ENCODE results near the gene CDYL2.
"Not testable (repeated sequence)": the region's sequence is repeated elsewhere in the genome, so short reads cannot be mapped to it uniquely, and the experiment has no call there.

Gene CDYL2, protein sequence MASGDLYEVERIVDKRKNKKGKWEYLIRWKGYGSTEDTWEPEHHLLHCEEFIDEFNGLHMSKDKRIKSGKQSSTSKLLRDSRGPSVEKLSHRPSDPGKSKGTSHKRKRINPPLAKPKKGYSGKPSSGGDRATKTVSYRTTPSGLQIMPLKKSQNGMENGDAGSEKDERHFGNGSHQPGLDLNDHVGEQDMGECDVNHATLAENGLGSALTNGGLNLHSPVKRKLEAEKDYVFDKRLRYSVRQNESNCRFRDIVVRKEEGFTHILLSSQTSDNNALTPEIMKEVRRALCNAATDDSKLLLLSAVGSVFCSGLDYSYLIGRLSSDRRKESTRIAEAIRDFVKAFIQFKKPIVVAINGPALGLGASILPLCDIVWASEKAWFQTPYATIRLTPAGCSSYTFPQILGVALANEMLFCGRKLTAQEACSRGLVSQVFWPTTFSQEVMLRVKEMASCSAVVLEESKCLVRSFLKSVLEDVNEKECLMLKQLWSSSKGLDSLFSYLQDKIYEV

DNA sequence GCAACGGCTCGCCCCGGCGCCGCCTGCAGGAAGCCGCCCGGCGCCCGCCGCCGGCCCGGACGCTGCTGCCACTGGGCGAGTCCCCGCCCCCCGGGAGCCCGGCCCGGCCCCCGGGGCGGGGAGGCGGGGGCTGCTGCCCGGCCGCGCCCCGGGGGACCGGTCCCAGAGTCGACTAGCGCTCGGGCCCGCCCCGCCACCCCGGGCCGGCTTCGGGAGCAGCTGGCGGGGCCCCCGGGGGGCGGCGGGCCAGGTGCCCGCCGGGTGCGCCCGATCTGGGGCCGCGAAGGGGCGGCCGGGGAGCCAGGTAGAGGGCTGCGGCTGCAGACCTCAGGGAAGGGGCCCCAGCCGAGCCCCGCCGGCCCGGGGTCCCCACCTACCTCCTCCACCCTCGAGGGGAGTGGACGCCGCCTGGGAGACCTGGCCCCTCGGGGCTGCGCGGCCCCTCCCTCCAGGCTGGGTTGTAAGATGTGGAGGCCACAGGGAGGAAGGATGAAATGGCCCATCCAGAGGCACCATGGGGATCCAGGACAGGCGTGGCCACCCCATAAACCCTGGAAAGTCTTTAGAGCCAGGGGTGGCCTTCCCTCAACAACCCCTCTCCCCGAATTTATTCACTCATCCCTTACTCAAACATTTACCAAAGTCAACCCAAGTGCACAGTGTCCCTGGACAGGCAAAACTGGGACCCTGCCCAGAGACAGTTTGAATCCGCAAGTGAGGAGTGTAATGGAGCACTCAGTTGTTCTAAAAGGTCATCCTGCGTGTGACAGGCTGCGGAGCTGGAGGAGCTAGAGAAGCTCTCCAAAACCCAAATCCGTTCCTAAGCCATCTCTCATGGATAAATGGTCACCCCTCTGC is at the start of gene CDYL2:
TSS of gene CDYL2 (minus strand) at position 73 of the 858 bp plus-strand sequence. CDS start 425 bp downstream, outside the sequence.
- no peak for DNase-seq

DNA sequence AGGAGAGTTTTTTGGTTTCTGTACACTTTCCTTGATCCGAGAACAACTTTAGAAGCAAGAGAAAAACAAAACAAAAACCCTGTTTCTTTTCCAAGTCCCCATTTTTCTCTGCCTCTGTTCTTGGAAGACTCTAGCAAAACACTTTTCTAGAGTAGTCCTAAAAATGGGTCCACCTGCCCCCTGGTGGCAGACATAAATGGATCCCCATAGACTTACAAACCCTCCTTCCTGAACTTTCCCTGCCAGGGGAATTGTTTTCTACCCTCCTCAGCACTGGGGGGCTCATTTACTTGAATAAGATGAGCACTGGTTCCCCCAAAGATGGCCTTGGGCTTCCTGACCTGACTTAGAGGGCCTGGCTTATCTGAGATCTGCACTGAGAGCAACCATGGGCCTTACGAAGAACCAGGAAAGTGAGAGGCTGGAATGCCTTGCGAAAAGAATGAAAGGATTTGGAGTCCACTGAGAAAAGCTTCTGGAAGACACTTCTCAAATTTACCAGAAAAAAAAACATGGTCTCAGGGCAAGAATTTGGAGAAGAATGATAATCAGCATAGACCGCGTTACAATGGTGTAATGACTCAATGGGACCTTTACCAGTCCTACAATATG is 48.0 kb upstream of the CDYL2 start:
- DNase-seq, result no peak

DNA sequence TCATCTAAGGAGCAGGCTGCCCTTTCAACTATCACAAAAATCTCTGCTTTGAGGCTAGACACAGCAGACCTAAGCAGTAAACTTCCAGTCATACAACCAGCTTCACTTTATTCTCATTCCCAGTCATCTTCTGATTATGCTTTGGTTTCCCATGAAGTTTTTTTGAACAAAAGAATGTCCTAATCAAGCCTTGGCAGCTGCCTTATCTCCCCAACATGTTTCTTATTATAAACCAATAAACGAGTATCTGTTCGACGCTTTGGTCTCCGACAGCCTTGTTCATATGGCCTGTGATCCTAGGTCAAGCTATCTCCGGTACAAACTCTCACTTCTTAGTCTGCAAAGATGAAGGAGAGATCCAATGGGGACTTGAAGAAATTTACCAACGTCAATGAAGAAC is 47.4 kb upstream of the CDYL2 start:
- DNase-seq, result no peak

- DNase-seq, result no peak
These were observed 46.4 kb upstream of the CDYL2 start for GRCh38 chr16:80850757-80851156.

DNA sequence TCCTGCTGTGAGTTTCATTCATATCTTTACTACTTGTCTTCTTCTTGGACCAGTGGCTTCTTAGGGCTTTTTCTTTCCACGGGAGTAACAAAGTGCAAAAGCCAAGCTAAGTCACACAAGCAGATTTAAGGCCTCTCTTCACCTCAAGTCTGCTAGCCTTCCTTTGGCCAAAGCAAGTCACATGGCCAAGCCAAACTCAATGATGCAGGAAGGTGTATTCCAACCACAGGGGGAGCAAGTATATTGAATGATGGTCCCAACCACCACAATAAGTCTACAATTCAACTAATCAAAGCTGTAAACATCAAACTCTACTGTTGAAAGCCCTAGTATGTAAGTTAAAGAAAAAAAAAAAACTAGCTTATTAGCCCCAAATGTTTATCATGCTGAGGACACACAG is 44.5 kb upstream of the CDYL2 start:
- DNase-seq, result no peak

DNA sequence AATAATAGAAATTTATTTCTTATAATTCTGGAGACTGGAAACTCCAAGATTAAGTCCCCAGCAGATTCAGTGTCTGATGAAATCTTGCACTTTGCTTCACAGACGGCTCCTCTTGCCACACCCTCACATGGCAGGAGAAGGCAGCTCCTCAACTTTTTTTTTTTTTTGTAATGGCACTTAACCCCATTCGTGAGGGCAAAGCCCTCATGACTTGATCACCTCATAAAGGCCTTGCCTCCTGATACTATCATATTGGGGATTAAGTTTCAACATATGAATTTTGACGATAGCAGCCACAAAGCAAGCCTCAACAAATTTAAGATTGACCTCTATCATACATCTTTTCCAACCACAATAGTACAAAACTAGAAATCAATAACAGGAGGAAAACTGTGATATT is 42.3 kb upstream of the CDYL2 start:
- DNase-seq, result no peak

DNA sequence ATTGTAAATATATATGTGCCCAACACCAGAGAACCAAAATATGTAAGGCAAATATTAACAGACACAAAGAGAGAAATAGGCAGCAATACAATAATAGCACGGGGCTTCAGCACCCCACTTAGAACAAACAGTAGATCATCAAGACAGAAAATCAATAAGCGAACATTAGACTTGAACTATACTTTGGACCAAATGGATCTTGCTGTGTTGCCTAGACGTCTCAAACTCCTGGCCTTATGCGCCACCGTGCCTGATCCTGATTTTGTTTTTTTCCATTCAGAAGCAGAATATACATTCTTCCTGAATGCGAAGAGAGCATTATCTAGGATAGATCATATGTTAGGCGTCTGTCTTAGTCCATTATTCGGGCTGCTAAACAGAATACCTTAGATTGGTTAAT is 41.9 kb upstream of the CDYL2 start:
- no peak for DNase-seq

DNA sequence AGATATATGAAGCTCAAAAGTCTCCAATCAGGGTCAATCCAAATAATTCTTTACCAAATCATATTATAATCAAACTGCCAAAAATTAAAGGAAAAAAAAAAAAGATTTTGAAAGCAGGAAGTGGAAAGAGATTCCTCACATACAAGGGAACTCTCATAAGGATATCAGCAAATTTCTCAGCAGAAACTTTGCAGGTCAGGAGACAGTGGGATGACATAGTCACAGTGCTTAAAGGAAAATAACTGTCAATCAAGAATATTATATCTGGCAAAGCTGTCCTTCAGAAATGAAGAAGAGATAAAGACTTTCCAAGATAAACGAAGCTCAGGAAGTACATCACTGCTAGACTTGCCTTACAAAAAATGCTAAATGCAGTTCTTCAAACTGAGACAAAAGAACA is 40.0 kb upstream of the CDYL2 start:
- DNase-seq, result no peak

DNA sequence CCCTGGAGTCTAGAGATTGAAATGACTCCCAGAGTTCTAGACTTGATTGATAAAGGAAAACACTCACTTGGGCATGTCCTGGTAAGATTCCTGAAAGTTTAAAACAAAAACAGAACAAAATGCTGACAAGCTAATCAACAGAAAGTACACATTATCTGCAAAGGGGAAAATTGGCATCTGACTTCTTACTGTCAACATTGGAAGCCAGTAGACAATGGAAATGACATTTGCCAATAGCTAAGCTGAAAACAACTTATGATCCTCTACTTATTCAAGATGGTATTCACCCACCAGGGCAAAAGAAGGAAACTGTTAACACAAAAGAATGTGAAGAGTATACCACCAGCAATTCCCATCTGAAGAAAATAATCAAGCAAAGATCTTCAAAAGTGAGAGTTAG is 36.8 kb upstream of the CDYL2 start:
- no peak for DNase-seq

DNA sequence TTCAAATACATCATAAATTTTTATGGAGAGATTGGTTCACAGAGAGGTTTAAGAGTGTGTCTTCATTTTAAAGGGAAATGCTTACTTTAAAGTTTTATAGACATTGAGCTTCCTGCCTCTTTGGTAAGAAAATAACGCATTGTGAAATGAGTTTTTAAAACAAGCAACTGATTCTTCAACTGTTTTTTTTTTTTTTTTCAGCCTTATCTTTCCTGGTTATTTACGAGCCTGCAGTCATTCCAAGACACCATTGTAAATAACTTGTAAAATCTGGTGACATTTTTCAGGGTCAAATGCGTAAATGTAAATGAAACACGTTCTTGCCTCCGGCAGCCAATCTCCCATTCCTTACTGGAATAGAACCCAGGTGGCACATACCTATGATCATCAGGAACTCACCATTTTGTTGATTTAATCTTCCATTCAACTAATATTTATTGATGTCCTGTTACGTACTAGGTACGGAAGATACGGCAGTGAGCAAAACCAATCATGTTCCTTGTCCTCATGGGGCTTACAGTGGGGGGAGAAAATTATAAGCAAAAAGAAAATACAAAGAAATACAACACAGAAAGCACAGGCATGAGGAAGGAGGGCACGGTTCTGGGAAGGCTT is 33.2 kb upstream of the CDYL2 start:
- DNase-seq, result no peak

DNA sequence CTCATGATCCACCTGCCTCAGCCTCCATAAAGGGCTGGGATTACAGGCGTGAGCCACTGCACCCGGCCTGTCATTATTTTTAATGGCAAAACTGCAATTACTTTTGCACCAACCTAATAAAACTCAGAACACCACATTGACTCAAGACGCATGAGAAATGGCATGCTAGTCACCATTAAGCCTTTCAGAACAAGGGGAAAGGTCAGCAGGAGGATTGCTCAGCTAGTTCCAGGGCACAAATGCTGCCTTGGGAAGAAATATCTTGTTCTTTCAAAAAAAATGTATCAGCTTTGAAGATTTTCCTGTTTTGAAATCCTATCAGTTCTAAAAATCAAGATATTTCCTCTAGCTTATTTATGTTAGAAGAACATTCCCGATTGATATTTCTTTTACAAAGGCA is 32.4 kb upstream of the CDYL2 start:
- no peak for DNase-seq

GRCh38 chr16:80836202-80836601 is 31.8 kb upstream of the CDYL2 start:
- no peak for DNase-seq

GRCh38 chr16:80831039-80831438 is 26.6 kb upstream of the CDYL2 start:
- DNase-seq, result no peak

- no peak for DNase-seq
These were observed 24.1 kb upstream of the CDYL2 start for GRCh38 chr16:80828495-80828894.

DNA sequence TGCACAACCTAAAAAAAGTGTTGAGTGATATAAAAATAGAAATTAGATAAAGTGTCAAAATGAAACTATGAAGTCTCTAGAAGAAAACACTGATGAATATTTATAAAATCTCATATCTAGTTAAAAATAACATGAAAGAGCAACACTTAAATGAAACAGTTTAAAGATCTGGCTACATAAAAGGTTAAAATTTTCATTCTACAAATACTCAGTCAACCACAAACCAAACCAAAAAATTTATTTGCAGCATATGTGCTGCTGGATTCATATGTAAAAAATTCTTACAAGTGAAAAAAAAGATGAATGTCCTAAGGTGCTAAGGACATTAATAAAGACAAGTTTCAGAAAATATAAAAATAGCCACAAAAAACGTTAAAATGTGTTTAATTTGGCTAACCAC is 22.6 kb upstream of the CDYL2 start:
- DNase-seq, result no peak

DNA sequence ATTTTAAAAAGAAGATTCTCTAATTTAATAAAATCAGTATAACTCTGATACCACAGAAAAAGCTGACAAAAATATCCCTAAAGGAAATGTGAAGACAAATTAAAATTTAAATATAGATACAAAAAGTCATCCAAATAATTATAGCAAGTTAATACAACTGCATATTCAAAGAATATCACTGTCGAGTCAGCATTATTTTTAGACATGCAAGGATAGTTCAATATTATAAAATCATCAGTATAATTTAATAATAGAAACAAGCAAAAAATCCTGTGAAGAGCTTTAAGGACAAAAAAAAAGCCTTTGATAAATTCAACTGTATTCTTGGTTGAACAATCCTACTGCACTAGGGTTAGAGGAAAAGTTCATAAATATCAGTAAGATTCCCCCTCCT is 21.0 kb upstream of the CDYL2 start:
- DNase-seq, result no peak

DNA sequence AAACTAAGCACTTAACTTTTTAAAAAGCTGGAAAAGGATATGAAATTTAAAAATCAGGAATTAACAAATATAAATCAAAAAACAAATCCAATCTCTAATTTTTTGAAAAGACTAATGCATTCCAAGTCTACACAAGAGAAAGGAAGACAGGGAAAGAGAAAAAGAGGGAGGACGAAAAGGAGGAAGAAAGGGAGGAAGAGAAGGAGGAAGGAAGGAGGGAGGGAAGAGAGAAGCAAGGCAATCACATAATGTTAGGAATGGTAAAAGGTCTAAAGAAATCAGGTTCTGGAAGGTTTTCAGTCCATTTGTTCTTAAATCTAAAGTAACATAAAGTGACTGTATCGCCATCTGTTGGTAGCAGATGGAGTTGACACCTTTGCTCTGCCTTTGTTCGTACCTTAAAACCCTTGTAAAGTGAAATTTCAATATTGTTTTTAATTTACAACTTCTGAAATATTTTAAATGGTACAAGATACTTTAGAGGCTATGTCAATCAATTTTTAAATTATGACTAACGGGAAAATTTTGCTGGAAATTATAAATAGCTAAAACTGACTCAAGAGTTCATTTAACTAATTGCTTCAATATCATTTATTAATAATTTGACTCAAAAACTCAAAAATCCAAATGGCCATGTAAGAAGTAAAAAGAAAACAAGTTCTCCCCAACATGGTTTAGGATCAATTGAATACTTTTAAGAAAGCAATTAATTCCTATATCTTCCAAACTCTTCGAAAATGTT is 20.4 kb upstream of the CDYL2 start:
- no peak for DNase-seq

DNA sequence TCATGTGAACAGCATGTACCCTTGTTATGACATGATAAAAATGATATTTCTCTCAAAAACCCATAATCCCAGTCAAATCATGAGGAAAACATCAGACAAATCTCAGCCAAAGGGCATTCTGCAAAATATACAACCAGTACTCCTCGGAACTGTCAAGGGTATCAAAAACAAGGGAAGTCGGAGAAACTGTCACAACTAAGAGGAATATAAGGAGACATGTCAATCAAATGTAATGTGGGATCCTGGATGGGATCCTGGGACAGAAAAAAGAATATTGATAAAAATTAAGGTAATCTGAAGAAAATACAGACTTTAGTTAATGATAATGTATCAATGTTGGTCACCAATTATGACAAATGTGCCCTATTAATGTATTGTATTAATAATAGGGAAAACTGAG is 15.6 kb upstream of the CDYL2 start:
- no peak for DNase-seq

- no peak for DNase-seq
These were observed 12.0 kb upstream of the CDYL2 start for GRCh38 chr16:80816356-80816755.

DNA sequence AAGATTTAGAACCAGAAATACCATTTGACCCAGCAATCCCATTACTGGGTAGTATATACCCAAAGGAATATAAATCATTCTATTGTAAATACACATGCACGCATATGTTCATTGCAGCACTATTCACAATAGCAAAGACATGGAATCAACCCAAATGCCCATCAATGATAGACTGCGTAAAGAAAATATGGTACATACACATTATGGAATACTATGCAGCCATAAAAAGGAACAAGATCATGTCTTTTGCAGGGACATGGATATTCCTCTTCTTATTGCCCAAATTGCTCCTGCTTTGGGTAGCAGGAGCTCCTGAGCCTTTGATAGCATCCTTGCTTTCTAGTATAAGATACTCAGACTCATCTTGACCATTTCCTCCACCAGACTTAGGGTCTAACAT is 10.9 kb upstream of the CDYL2 start:
- not testable (repeated sequence) for DNase-seq

DNA sequence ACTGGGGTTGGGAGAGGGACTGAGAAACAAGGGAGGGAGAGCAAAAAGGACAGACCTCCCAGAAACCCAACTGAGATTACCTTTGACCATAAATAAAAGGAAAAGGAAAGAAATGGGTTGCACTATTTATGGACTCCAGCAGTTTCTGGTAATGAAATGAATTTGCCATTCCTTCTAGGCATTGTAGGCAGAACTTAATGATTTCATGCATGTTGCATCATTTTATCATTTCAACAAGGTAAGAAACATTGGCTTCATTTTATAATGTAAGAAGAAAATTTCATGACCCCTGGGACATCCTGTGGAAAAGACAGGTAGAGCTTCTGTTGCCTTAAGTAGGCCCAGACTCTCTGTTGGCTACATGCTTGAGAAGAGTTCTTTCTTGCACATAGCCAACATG is 8.2 kb upstream of the CDYL2 start:
- DNase-seq, result no peak

- no peak for DNase-seq
These were observed 5.0 kb upstream of the CDYL2 start for GRCh38 chr16:80809366-80809765.

Data from GF-D8 (cell line).